ENCODE results near the gene KIAA0319L. TPM values are rescaled to one million over a fixed set of nuclear protein-coding genes. Genes with fewer than 3 reads are reported as not detected.

Gene KIAA0319L
- total RNA-seq, 1 experiment from 2014 or later, result 20.9 TPM

GRCh38 chr1:35599411-35599810, 42.2 kb upstream of the KIAA0319L start:
- ChIA-PET POLR2A (ENCODE audit: unreplicated experiment) (interaction anchor here (0.6 kb wide), 1 partner anchor 10 kb away, joined by 5 read pairs; no protein-coding TSS in a partner anchor), CTCF (no interaction called here)
- Histone ChIP-seq H3K4me2 (ENCODE audit: low read length) (no peak overlapping the region), H3K27me3 (ENCODE audit: low read length) (no peaks in the 10 kb centered on the region), H3K9me3 (ENCODE audit: low read length) (no peaks in the 10 kb centered on the region), H3K27ac (ENCODE audit: low read length) (no peak overlapping the region), H3K4me1 (ENCODE audit: insufficient read depth, low read length) (no peaks in the 10 kb centered on the region), H3F3A (ENCODE audit: low read length, unreplicated experiment) (no peaks in the 10 kb centered on the region), H3K4me3 (ENCODE audit: low read length) (no peak overlapping the region), H3K79me2 (ENCODE audit: low read length) (no peaks in the 10 kb centered on the region), H2AFZ (ENCODE audit: low read length) (no peak overlapping the region), H4K20me1 (ENCODE audit: low read length) (no peaks in the 10 kb centered on the region), H3K9me2 (replicated peaks; ENCODE audit: low read length) (no peaks in the 10 kb centered on the region), H3K36me3 (ENCODE audit: low read depth, low read length) (peaks cover 48% of the 10 kb centered on the region), H3K9ac (ENCODE audit: low read length) (no peak overlapping the region)
- BruUV-seq (replicated peaks), result no TSS peak
- TF ChIP-seq EZH2 (IDR thresholded peaks at IDR 0.05; ENCODE audit: low read length, unreplicated experiment) (no peak), EZH2phosphoT487 (IDR thresholded peaks at IDR 0.05; ENCODE audit: borderline replicate concordance, low read length) (no peak), CTCF (conservative IDR thresholded peaks at IDR 0.05; ENCODE audit: low read depth, low read length) (no peak)
- DNase-seq, result no peak
- no peak for ATAC-seq
- intact Hi-C loops (cut with micrococcal nuclease), result no loop called here

GRCh38 chr1:35598895-35599294, 41.7 kb upstream of the KIAA0319L start:
- Histone ChIP-seq H3K4me1 (ENCODE audit: insufficient read depth, low read length) (no peaks in the 10 kb centered on the region), H4K20me1 (ENCODE audit: low read length) (no peaks in the 10 kb centered on the region), H3K36me3 (ENCODE audit: low read depth, low read length) (peaks cover 44% of the 10 kb centered on the region), H3K9me2 (replicated peaks; ENCODE audit: low read length) (no peaks in the 10 kb centered on the region), H3K4me3 (ENCODE audit: low read length) (no peak overlapping the region), H3K27me3 (ENCODE audit: low read length) (no peaks in the 10 kb centered on the region), H3K4me2 (ENCODE audit: low read length) (no peak overlapping the region), H2AFZ (ENCODE audit: low read length) (no peak overlapping the region), H3K9ac (ENCODE audit: low read length) (no peak overlapping the region), H3K9me3 (ENCODE audit: low read length) (no peaks in the 10 kb centered on the region), H3F3A (ENCODE audit: low read length, unreplicated experiment) (no peaks in the 10 kb centered on the region), H3K27ac (ENCODE audit: low read length) (no peak overlapping the region), H3K79me2 (ENCODE audit: low read length) (no peaks in the 10 kb centered on the region)
- no TSS peak for BruUV-seq (replicated peaks)
- CTCF ChIA-PET, result no interaction called here
- DNase-seq (no peak), ATAC-seq (no peak)
- TF ChIP-seq EZH2phosphoT487 (IDR thresholded peaks at IDR 0.05; ENCODE audit: borderline replicate concordance, low read length), result no peak
- no peak for TF ChIP-seq CTCF (conservative IDR thresholded peaks at IDR 0.05; ENCODE audit: low read depth, low read length)
- TF ChIP-seq EZH2 (IDR thresholded peaks at IDR 0.05; ENCODE audit: low read length, unreplicated experiment), result no peak
- intact Hi-C loops (cut with micrococcal nuclease), result no loop called here
- POLR2A ChIA-PET (ENCODE audit: unreplicated experiment), result interaction anchor here (0.6 kb wide), 1 partner anchor 10 kb away, joined by 5 read pairs; no protein-coding TSS in a partner anchor

DNA sequence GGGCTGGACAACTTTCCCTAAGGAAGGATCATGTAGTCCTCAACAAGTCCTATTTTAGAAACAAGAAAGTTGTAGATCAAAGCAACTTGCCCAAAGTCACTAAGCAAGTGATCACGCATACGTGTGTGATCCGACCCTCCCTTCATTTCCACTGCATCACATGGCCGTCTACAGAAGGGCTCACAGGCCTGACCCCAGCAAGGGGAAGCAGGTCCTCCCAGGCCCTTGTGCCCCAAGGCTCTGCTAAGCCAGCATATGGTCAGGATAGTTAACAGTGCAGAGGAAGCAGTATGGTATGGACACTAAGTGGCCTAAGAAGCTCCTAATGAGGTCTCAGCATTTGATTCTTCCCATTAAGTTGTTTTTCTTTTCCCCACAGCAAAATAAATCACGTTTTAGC, 40.7 kb upstream of the KIAA0319L start:
- no peak for ATAC-seq
- H4K20me1 ChIP-seq (ENCODE audit: low read length), result no peaks in the 10 kb centered on the region
- ChIA-PET CTCF (no interaction called here), POLR2A (ENCODE audit: unreplicated experiment) (no interaction called here)
- no peak overlapping the region for H3K4me2 ChIP-seq (ENCODE audit: low read length)
- no peak overlapping the region for H3K9ac ChIP-seq (ENCODE audit: low read length)
- no peaks in the 10 kb centered on the region for H3K4me1 ChIP-seq (ENCODE audit: insufficient read depth, low read length)
- H3K9me3 ChIP-seq (ENCODE audit: low read length), result no peaks in the 10 kb centered on the region
- H3K27ac ChIP-seq (ENCODE audit: low read length), result no peak overlapping the region
- no peaks in the 10 kb centered on the region for H3F3A ChIP-seq (ENCODE audit: low read length, unreplicated experiment)
- BruUV-seq (replicated peaks), result no TSS peak
- intact Hi-C loops (cut with micrococcal nuclease), result no loop called here
- H2AFZ ChIP-seq (ENCODE audit: low read length), result no peak overlapping the region
- H3K27me3 ChIP-seq (ENCODE audit: low read length), result no peaks in the 10 kb centered on the region
- DNase-seq, result no peak
- H3K36me3 ChIP-seq (ENCODE audit: low read depth, low read length), result peaks cover 34% of the 10 kb centered on the region
- TF ChIP-seq EZH2phosphoT487 (IDR thresholded peaks at IDR 0.05; ENCODE audit: borderline replicate concordance, low read length) (no peak), CTCF (conservative IDR thresholded peaks at IDR 0.05; ENCODE audit: low read depth, low read length) (no peak), EZH2 (IDR thresholded peaks at IDR 0.05; ENCODE audit: low read length, unreplicated experiment) (no peak)
- no peak overlapping the region for H3K4me3 ChIP-seq (ENCODE audit: low read length)
- H3K79me2 ChIP-seq (ENCODE audit: low read length), result no peaks in the 10 kb centered on the region
- no peaks in the 10 kb centered on the region for H3K9me2 ChIP-seq (replicated peaks; ENCODE audit: low read length)

All from PC-3 (cell line).